ENCODE data around the gene PTPN3.

PTPN3 gene

DNA sequence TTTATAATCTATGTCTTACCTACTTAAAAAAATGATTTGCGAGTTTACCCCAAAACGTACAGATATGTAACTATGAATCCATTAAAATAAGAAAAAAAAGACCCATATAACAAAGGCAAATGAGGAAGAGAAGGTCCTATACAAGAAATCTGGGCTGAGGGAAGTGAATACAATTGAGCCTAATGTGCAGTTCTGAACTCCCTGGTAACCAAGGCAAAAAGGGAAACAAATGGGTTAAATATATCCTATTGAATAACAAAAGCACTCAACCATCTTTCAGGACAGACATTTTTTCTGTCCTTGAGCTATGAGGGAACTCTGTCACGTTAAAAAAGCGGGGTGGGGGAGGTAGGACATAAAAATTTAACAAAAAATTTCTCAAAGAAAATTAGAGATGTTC, 78.6 kb downstream of the PTPN3 start:
- DNase-seq: no peak

DNA sequence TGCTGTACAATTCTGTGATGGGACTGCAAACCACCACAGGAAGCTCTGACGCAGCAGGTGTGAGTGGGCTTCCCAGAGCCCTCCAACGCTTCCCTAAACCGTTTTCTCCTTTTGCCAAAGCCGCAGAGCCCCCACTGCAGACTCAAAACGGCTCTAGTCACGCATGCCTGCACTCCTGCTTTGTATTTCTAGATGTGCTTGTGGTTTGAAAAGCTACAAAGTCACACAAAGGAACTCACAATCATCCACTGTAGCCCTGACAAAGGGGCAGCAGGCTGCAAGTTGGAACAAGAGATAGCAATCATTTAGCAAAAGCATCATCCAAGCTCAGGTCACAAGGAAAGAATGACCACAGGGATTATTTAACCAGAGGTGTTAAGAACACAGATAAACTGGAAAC, 79.3 kb downstream of the PTPN3 start:
- no peak for DNase-seq

DNA sequence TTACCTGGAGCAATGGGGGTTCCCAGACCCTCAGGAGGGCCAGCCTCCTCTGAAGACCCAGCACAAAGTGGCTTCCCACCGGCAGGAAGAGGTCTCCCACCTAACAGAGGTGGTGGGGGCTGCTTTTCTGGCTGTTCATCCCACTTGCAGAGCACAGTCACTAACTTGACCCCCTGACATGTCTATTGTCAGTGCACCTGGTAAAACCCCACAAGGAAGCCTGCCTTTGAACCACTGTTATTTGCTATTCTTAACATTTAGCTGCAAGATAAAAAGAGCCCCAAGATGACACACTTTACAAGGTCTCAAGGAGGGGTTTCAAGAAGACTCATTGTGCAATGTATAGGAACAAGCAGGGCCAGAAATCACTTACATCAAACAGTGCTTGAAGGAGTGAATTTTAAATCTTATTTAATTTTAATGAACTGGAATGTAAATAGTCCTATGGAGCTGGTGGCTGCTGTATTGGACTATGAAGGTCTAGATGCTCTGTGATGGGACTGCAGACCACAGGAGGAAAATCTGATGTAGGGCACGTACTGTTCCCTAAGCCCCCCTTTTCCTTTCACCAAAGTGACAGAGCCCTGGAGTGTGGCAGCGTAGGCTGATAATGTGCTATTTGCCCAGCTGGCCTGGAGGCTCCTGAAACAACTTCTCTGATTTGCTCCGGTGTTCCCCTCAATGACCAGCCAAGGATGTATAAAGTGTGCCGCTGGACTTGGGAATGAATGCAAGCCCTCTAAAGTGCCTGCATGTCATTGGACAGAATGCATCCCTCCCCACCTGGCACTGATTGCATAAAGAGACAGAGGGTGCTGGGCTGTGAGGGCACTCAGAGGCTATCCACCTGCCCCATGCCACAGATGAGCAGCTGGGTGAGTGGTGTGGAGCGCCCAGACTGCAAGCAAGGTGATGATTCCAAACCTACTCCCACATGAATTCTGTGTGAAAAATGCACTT, 80.2 kb downstream of the PTPN3 start:
- no peak for DNase-seq

DNA sequence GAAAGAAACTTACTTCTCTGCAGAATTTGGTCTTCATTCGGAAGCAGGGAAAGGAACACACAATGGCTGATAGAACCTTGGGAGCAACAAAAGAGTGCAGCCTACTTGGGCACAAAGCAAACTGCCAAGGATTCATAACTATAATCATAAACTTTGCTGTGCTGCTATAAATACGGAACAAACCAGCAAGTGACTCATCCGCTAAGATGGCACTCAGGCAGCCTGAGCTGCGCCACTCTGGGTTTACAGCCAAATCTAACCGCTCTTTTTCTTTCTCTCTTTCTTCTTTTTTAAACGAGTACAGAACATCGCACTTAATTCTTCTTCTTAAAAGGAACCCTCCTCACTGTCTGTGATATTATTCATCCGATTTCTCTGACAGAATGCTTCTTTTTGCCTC, 81.1 kb downstream of the PTPN3 start:
- DNase-seq: no peak

DNA sequence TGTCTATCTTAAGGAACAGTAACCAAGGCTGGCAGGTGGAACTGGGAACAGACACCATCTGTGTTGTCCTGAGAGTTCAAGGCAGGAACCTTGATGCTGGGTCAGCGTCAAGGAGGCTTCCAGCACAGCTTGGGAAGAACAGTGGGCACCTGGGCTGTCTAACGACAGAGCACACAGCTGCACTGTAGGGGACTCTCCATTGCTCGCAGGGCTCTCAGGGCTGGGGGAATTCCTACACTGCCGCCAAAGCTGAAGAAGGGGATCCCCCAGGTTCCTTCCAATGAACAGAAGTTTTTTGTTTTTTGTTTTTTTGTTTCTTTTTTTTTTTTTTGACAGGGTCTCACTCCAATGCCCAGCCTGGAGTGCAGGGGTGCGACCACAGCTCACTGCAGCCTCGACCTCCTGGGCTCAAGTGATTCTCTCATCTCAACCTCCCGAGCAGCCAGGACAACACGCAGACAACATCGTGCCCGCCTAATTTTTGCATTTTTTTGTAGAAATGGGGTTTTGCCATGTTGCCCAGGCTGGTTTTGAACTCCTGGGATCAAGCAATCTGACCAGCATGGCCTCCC, 81.9 kb downstream of the PTPN3 start:
- DNase-seq: peak in 2 of 3 donors; percentile 11 to 30

DNA sequence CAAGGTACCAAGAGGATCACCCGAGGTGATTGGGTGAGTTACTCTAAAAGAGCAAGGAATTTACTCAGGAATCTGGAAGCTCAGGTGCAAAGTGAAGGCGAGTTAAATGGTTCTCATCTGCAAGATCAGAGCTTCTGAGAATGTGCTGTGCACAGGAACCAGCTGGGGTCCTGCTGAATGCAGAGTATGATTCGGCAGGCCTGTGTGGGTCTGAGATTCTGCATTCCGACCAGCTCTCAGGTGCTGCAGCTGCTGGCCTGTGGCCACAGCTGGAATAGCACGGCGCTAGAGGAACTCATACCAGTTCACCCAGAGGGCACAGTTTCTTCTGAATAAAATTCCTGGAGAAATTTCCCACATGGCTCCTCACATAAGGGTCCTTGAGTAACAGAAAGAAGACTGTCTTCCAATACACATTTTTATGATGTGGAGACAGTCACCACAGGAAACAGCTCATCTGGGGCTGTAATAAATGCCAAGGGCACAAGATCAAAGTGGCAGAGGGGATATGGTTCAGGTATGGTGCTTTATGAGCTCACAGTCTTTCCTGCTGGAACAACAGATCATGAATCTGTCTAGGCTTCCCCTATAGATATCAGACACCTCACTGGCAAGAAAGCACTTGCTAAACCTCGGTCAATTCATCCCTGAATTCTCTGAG, 83.9 kb downstream of the PTPN3 start:
- DNase-seq: no peak

DNA sequence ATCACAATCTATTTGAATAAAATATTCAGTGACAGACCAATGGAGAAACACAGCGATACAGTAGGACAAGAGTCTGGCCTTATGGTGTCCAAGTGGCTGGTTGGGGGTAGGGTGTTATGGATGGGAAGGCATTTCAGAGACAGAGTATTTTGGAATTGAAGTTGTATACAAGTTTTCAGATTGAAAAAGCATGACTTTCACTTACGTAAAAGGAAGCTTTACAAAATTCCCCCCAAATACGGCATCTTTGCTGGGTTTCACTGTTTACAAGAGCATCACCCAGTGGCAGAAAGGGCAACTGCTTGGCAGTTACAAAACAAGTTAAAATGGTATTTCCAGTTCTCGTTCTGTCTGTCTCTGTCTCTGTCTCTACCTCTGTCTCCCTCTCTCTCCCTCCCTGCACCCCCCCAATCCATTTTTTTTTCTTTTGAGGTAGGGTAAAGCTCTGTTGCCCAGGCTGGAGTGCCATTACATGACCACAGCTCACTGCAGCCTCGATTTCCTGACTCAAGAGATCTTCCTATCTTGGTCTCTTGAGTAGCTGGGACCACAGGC, 86.2 kb downstream of the PTPN3 start:
- peak; percentile 51 to 62 (median 59) for DNase-seq

DNA sequence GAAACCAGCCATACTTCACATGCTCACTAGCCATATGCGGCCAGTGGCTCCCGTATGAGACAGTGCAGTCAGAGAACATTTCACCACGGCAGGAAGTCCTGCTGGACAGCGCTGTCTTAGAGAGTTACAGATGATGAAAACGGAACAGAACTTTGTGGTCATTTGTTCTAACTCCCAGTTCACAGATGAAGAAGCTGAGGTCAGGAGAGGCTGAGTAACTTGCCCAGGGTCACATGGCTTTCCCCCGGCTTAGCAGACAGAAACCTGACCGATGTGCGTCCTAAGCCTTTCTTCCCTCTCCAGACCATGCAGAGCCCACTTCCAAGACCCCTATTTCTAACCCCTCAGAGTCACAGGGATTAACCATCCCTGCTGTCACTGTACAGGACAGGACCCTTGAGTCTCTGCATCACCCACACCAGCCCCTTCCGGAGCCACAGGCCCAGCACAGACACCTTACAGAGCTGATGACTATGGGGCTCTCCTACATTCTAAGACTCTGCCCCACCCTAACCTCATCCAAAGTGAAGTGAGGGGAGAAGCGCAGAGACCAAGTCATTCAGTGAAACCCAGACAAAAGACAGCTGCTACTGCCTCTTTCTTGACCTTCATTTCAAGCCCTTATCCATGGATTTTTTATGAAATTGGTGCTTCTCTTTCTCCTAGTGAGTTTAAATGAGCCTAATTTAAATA, 86.9 kb downstream of the PTPN3 start:
- peak in 1 of 3 donors; percentile 11 for DNase-seq

DNA sequence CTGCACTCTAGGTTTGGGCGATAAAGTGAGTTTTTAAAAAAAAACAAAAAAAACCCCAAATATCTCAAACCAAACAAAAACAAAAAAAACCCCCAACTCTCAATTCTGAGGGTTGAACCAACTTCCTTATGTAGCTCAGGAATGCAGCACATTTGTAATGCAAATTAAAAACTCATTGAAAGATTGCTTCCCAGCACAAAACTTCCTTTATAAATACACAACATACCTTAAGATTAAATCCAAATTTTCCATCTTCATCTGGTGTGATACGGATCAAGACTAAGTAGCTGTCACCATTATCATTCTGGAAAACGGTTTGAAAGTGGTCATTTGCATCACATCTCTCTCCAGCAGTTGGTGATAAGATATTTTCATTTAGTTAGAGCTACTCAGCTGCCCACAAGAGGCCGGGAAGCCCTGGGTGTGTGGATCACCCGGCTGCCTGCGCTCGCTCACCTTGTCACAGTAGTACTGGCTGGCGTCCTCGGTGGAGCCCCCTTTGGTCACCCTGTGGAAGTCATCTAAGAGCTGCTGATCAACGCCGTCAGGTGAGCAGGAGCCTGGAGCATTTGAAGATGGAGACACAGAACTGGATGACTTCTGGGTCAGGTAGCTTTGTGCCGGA, 88.2 kb downstream of the PTPN3 start:
- DNase-seq: no peak

DNA sequence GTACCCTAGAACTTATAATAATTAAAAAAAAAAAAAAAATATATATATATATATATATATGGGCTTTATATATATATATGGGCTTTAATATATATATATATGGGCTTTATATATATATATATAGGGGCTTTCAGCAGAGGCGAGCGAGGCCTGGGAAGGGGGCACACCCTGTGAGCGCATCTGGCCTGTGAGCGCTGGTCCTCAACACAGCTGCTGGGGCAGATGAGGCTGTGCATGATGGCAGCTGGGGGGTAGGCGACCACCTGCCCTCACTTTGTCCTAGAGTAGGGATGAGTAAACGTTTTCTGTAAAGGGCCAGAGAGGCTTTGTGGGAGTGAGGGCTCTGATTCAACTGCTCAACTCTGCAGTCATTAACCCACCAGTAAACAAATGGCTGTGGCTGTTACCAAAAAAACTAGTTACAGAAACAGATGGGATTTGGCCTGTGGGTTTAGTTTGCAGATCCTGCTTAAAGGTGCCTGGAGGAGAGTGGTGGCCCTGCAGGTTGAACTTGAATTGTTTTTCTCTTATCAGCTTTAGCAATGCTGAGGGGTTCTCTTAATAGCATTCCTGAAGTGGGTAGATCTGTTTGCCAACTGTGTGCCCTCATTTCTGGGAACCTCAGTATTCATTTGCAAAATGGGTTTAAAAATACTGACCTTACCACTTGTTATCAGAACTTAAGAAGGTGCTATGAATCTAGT, 89.2 kb downstream of the PTPN3 start:
- no peak for DNase-seq

DNA sequence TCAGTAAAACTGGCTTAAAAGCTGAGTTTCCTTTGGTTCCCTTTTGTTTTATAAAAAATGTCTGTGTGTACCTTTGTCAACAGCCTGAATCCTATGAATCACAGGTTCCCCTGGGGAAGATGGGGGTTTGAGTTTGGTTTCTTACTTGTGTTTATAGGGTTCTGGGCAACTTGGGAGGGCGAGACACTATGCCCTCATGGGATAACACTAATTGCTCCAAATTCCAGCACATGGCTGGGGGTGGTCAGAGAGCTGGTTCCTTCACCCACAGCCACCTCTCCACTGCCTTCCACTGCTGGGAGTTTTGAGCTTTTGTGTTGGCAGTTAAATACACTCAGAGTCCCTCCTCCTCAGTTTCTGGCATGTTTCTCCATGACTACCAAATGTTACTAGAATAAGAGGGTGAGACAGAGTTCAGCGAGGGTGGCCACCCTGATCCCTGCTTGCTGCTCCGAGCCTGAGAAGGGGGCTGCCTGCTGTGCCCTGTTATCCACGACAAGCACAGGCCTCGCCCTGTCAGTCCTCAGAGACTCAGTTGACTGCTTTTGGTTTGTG, 94.3 kb downstream of the PTPN3 start:
- DNase-seq: no peak

DNA sequence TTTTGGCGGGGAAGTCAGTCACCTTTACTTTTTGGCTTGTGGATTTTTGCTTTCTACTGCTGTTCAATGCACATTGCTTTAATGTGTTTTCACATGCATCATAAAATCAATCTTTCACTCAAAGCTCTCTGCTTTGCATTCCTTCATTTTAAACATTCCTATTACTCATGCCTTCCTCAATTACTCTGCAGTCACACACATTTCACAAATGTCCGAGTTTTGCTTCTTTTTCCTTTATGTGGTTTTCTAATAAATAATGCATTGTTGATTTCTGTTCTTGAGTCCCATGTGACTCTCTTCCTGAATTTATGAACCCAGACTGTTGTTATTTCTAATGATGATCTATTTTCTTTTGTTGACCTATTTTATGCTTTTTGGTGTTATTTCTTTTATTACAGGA, 95.0 kb downstream of the PTPN3 start:
- no peak for DNase-seq

DNA sequence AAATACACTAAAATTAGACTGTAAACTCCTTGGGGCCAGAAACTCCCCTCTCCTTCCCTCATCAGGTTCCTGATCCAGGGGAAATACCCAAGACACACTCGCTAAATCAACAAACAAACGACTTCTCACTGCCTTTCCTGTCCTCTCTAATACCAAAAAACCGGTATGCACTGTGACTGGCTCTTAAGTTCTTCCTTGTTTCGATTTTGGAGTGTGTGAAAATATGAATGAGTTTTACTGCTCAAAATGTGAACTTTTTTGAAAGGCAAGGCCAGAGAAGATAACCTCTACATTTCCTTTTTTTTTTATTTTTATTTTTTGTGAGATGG, 96.2 kb downstream of the PTPN3 start:
- DNase-seq: peak in 2 of 3 donors; percentile 11 to 24

DNA sequence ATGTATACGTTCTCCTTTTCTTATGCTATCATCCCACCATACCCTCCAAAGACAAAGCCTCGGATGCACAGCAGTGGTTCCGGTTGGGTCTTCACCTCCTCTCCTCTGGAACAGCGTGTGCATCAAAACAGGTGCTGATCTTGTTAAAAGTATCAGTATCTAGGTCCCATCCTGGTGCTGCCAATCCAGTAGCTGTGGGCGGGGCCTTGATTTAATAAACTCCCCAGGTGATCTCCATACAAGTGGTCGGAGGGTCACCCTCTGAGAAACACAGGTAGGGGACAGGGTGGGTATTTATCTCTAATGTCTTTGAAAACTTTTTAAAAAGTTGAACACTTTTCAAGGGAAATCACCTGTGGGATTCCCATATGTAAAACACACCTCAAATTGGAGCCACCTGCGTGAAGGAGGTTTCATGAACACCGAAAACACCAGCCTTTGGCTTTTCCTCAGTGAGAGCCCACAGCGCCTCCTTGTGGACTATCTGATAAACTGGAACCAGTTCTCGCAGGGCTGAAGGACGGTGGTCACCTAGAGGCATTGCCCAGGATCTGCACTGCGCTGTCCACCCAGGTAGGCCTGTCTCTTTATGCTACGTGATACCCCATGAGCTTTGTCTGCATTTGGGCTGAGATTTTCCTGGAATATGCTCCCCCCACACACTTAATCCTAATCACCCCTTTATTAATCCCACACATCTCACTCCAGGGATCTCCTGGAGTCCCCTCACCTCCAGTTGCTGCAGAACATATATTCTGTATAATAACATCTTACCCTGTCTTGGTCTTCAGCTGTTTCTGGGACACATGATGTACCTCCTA, 96.7 kb downstream of the PTPN3 start:
- DNase-seq: peak; percentile 45 to 67 (median 57)

DNA sequence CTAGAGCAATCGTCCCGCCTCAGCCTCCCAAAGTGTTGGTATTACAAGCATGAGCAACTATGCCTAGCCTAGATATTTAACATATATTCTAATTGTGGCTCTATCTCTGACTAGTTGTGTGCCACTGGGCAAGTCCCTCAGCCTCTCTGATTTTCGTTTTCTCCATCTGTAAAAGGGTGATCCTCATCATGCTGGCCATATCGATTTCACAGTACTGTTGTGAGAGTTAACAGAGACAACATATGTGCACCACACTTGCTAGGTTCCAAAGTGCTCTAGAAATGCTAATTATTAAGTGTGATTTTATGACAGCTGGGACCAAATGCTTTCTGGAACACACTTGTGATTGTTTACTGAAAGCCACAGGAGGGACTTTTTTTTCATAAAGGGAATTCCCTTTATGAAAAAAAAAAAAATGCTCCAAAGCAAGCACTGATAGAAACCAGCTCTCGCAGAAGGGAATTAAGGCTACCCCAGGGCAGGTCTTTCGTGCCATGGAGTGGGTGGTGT, 98.8 kb downstream of the PTPN3 start:
- DNase-seq: no peak

DNA sequence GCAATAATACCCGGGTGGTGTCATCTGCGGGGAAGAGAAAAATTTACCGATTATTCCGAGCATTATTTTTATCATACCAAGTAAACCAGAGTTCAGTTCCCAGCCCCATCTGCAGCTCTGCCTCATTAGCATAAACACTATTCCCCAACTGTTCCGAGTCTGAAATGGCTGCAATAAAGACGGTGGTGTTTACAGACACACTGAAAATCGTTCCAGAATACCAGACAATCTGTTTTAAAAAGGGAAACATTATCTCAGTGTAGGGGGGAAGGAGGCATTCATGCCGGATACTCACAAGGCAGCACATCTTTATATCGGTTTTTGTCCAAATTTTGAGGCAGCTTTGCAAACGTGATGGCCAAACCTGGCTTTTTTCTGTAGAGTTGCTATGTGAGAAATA, 106.9 kb downstream of the PTPN3 start:
- DNase-seq: no peak

DNA sequence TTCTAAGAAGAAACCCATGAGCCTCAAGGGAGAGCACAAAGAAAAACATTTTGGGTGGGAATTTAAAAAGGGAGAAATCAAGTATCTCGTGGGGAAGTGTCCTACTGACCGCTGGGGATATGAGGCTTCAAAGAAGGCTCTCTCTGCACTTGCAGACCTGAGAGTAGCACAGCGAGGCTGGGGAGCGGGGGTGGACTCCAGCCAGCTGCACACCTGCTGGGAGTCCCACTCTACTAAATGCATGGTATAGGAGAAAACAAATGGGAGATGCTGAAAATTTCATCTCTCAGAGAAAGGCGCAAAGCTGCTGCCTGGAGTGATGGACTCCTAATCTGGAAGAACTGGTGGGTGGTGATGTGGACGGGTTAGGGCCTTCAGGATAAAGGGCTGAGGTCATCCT, 110.3 kb downstream of the PTPN3 start:
- DNase-seq: no peak

DNA sequence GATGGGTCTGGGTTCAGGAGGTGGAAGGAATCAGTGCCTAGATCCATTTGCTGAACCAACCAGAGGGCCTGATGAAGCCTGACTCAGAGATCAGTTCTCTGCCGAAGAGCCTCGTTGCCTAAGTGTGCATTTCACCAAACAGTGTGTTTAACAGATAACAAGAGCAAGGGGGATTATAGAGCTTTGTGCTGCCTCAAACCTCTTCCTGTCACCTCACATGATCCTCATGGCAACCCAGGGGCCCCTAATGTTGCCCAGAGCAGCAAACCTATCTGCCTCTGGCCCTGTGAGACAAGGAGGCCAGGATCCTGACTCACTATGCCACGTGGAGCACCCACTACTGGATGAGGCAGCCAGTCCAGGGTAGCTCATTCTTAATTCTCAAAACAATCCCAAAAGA, 110.9 kb downstream of the PTPN3 start:
- no peak for DNase-seq

DNA sequence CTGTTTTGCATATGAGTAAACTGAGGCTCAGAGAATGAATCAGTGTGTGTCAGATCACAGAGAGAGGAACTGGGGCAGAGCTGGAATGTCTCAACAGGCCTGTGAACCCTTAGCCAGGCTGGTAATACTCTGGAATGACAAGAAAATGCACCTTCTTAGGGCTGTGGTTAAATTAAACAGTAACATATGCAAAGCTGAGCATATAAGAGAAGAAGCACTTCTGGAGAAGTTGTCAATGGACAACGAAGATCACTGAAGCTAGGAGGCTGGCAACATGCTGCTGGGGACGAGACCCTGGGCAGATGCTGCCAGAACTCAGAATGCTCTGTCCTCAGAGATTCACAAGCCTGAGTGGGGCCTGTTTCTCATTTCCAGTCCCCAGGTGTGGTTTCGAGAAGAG, 112.6 kb downstream of the PTPN3 start:
- DNase-seq: no peak

DNA sequence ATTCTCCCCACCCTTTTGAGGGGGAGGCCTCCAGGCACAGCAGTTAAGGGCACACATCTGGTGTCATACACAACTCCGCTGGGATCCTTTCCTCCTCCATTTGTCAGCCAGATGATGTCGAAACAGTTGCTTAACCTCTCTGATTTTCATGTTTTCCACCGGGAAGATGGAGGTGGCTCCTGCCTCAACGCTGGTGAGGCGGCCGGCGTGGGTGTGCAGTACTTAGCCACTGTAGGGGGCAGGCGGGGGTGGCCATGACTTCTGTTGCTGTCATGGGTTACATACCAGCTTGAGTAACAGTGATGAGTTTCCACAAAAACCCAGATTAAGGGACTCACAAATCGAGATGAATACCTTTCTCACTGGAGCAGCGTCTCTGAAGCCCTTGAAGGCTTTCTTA, 114.2 kb downstream of the PTPN3 start:
- no peak for DNase-seq

DNA sequence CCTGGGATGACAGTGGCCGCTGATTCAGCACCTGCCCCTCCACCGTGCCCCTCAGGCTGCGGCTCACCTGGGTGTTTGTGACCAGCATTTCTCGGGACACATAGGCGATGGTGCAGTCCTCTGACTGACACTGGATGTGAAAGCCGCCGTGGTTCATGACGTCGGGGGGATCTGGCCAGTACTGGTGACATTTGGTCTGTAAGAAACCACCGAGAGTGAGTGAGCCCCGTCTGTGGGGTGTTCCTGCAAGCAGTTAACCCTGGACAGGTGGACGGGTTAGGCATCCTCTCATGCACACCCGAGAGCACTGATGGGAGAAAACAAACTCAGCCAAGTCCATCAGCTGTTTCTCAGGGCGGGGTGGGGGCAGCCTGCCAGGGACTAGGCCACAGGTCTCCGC, 114.8 kb downstream of the PTPN3 start:
- no peak for DNase-seq

All from suppressor macrophage treated with lipopolysaccharide for 1 hour (primary cell).